Activated effector memory CD4-positive, alpha-beta T cell treated with Interleukin-2 at 50 U/mL for 16 hours (primary cell): ENCODE results near the gene FDCSP.
"Not testable (repeated sequence)": the region's sequence is repeated elsewhere in the genome, so short reads cannot be mapped to it uniquely, and the experiment has no call there.

Experiments
- DNase-seq: peaks from one replicate; pipeline ENCODE4 v3.0.0-alpha.2; 2020

FDCSP gene

DNA sequence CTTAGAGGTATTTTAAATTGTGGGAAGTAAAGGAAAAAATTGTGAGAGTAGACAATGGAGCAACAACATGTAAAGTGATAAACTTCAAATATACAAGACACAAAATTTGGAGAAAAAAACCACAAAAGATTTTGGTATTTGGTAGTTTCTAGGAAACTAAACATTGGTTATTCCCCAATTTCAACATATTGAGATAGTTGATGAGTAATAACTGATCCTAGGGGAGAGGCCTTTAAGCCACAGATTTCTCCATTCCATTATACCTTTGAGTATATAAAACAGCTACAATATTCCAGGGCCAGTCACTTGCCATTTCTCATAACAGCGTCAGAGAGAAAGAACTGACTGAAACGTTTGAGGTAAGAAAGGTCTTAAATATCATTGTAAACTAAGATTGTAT, at the start of gene FDCSP:
Gene FDCSP (plus strand): TSS at position 301 of the 400 bp plus-strand sequence. CDS start 5,071 bp downstream, outside the sequence.
- DNase-seq, result no peak

DNA sequence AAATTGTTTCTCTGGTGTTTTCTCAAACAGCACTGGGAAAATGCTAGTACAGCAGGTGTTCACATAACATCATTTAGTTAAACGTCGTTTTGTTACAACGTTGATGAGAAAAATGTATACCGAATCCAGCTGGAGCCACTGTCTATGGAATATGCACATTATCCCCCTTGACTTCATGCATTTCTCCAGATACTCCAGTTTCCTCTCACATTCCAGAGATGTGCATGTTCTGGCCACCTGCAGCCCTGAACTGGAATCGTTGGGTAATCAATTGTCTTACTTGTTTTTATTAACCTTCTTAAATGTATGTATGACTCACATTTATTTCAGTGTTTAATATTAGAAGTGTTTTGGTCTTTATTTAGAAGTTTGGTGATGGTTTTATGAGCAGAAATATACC, 48.8 kb upstream of the FDCSP start:
- DNase-seq, result no peak

DNA sequence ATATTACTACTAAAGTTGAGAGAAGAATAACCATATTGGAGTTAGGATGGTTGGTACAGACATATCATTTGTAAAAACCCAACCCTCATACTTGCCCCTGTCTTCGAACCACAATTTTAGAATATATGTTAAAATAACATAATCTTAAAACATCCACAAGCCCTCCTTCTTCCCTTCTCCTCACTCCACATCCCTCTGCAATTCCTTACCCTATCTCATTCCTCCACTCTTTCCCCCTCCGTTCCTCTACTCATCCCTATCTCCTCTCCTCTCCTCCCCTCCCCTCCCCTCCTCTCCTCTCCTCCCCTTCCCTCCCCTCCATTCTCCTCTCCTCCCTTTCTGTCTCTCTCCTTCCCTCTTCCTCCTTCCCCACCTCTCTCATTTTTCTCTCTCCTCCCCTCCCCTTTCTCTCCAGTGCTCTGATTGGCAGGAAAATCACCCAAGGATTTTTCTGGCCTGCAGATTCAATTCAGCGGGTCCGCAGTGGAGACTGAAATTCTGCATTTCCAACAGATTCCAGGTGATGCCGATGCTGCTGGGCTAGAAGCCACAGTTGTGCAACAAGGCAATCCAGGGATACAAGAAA, 47.8 kb upstream of the FDCSP start:
- no peak for DNase-seq

DNA sequence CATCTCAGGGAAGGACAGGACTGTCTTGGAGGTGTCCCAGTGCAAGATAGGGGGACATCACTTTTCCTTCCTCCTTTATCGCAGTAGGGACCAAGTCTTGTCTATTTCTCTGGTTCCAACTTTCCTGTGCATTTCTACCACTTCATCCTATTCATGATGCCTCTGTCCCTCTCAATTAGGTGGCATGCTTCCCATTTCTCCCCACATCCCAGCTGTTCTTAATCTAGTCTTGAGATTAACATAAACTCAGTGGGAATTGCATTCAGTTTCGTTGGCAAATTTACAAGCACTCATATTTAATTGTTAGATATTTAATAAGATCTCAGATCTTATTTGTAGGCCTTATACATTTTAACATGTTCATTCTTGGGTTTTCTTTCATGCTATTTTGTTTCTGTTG, 46.1 kb upstream of the FDCSP start:
- no peak for DNase-seq

DNA sequence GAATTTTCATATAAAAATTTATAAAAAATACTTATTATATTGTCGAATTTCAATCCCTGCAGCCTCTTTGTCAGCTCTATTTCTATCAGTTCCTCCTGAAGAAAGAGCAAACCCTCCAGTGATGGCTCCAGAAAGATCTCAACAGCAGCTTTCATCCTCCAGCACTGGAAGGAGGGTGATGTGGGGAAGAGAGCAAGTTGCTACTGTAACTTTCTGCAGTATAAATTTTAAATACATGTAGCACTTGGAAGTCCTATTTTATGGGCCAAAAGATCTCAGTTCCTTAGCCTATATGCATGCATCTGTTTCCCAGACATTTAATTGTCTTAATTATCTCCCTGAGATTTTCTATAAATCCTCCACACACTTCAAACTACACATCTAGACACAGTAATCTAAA, 44.1 kb upstream of the FDCSP start:
- no peak for DNase-seq

DNA sequence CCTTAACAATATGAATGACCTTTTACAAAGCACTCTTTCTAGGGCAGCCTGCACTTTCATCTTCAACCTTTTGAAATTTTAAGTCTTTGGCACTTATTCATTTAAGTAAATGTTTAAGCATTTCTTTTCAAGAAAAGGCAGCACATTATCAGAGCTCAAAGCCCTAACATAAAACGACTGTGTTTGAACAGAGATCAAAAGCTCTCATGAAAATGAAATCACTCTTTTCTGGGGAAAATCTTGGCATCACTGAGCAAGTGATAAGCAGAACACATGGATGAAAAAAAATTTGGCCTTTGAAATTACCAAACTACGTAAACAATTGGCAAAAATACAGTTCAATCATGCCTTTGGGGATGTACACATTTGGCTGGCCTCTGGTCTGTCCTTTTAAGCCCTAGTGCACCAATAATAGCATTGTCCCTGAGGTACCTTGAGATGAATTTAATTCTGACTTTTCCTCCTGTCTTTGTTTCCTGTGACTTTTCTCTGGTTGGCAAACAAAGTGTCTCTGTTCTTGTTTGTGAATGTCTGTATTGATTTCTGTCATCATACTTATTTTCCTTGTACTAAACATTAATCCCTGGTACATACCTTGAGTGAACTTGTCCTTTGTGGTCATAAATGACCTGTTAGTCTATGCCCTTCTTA, 43.3 kb upstream of the FDCSP start:
- no peak for DNase-seq

DNA sequence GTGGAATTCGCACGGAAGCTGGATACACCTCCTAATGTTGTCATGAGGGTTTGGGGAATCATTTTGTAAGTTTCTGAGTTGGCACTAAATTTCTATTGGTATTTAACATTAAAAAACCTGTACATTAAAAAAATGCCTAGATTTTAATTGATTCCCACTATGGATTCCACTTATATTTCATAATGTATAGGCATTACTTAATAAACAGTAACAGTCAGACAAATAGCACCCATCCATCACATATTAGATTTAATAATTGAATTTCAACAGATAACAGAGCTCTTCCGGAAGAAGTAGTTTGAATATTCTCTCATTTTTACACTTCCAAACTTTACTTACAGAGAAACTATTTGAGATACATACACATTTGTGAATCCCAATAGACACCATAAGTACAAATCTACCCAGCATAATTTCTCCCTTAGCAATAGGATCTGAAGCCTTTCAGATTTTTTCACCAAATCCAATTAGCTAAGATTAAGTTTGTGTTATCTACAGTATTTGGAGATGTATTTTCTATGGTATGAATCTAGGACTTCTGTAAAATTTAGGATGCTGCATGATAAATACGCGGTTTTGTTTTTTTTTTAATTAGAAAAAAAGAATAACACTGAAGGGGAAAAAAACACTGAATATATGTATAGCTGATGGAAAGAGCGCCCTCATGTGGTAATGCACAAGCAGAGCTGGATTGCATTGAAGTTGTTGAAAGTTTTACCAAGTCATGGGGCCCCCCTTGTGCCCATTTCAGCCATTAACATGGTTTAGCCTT, 42.6 kb upstream of the FDCSP start:
- DNase-seq, result no peak

DNA sequence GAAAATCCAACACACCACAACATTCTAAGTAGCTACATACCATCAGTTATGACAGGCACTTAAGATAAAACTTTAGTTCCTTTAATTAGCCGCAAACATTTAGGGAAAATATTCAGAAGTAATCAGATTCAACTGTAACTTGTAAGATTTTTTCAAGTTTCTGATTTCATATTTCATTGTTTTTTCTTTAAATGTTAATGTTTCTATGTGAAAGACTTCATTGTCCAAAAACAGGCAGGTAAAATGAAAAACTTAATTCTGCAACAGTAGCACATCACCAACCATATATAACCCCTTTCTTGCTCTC, 42.0 kb upstream of the FDCSP start:
- DNase-seq, result no peak

DNA sequence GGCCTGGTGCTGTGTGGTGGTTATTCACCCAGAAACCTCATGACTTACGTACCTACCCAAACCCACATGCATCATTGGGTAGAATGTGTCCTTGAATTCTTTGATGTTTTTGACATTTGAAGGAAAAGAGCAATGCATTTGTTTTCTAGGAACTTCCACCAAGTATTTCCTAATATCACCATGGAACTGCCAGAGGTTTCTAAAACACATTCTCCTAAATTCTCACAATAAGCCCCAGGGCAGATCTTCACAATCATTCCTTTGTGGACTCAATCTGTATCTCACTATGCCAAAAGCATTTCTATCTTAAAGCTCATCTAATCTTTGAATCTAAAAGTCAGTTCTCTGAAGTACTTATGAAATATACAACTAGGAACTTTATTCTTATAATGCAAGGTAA, 38.7 kb upstream of the FDCSP start:
- no peak for DNase-seq

DNA sequence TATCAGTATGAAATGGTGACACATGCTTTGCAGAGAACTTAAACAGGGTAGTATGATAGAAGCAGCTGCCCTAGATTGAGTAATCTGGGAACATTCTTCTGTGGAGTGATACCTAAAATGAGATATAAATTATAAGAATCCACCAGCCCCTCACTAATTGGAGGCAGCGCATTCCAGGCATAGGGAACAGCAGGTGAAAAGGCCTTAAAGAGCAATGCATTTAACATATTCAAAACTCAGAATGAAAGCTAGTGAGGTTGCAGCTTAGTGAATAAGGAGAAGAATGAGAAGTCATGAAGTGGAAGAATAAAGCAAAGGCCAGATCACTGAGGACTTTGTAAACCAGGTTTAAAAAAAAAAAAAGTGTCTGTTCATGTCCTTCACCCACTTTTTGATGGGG, 35.3 kb upstream of the FDCSP start:
- DNase-seq, result no peak

DNA sequence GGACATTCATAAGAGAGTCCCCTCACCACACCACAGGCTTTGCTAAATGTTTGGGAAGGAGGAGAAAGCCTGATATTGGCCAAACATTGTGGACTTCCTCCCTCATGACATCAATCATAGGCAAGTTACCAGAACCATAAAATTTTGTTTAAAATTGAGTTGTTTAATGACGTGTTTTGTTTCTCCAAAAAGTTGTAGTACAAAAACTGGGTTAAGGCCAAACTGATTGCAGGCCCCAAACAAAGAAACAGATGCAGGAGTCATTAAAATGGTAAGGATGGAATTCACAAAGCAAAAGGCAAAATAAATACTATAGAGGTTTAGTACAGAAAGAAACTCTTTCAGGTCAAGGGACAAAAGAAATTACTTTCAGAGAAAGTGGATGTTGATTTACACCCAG, 34.3 kb upstream of the FDCSP start:
- no peak for DNase-seq

DNA sequence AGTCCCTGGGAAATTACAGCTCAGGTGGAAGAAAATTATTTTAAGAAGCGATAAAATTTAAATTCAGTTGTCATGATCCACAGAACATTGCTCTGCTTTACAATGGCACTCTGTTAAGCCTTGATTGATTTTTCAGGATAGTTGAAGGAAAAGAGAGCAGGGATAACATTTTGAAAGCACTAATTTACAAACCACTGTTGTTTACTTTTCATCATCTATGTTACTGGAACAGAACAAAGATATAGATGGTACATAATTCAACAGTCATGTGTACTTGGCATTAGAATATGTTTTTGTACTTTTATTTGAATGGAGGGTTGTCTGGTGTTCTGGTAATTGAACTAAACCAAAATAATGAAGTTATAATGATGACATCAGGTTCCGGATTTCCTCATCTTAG, 33.0 kb upstream of the FDCSP start:
- no peak for DNase-seq

DNA sequence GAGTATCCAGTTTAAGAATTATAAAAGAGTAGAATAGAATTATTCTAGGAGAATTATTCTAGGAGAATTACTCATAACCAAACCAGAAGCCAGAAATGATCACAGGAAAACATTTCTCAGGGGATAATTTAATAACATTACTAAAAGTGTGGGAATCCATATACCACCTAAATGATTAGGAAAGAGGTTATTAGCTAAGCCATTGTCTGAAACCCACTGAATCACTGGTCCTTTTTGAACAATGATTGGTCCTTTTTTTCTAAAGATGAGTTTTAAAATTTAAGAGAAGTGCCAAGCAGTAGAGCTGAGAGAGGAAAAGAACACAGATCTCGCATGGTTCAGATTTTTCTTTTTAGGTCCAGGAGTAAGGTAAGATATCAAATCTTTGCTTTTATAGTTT, 30.5 kb upstream of the FDCSP start, which contains the start of gene ODAM:
Gene ODAM (plus strand): TSS at position 301 of the 400 bp plus-strand sequence. CDS start 819 bp downstream, outside the sequence.
- no peak for DNase-seq

DNA sequence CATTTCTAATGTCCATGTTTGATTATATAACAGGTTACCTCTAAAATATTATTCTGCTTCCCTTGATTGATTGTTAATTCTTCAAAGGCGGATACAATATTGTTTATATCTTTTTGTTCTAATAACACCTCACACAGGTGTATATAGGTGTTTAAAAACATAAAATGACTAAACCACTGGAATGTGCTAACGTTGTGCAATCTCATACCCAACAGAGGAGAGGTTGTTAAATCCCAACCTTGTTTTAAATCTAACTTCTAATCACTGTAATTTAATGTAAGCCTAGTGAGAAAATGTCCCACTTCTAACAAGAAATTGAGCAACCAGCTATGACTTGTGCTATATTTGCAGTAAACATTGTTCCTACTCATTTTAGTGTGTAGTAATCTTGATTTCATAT, 29.1 kb upstream of the FDCSP start:
- DNase-seq, result no peak

DNA sequence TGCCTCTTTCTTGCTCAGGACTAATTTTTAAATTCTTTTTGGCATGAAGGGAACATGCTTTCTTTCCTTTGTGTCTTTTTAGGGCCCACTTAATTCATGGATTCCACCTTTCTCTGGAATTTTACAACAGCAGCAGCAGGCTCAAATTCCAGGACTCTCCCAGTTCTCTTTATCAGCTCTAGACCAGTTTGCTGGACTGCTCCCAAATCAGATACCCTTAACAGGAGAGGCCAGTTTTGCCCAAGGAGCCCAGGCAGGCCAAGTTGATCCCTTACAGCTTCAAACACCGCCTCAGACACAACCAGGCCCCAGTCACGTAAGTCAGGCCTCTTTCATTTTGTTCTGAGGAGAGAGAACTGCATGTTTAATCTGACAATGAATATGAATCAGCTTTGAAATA, 28.1 kb upstream of the FDCSP start:
- DNase-seq, result no peak

DNA sequence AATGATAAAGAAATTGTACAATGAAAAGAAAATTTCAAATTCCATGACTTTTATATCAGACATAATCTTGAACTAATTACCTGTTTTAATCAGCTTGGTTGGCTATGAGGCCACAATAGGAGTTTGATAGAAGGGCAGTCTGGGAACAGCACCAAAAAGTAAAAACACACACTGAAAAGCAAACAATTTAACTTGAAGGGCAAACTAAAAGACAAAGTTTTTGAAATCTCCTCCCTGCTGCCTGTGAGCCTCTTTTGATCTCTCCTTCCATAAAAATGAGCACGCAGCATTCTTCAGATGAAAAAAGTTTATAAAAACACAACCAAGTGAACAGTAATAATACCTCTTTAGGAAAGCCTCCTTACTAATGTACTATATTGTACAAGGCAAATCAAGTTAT, 22.3 kb upstream of the FDCSP start:
- DNase-seq, result no peak

DNA sequence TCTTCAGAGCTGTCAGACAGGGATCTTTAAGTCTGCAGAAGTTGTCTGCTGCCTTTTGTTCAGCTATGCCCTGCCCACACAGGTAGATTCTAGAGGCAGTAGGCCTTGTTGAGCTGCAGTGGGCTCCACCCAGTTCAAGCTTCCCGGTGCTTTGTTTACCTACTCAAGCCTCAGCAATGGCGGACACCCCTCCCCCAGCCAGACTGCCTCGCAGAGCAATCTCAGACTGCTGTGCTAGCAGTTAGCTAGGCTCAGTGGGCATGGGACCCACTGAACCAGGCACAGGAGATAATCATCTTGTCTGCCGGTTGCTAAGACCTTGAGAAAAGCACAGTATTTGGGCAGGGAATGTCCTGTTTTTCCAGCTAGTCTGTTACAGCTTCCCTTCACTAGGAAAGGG, 13.2 kb upstream of the FDCSP start:
- DNase-seq, result not testable (repeated sequence)

DNA sequence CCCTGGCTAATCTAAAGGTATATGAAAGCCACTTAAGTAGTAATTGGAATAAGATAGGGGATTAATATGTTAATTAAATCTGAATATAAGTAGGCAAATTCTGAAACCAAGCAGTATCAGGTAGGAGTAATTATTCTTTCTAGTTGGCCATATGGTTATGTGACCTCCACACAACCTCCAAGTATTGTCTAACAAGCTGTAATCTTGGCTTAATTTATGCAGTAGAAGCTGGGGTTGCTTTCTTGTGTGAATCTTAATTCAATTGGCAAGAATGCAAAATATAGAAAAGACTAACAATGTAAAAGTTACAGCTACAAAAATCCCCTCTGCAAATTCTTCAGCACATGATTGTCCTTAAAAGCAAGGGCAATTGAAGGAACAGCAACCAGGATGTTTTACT, 9.8 kb upstream of the FDCSP start:
- DNase-seq, result not testable (repeated sequence)

DNA sequence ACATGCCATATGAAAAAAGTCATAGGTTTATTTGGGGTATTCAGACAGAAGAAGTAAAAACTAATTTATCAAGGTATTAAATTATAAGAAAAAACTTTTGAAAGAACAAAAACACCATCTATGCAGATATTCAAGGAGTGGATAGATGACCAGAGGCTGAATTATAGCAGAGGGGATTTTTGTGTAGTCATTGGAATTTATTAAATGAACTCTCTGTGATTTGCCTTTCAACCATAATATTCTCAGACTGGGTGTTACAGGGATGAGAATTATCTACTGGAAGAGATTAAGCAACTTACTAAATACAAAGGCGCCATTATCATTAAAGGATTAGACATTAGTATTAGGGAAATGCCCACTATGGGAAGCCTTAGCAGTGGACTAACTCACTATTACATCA, 9.4 kb upstream of the FDCSP start:
- not testable (repeated sequence) for DNase-seq

DNA sequence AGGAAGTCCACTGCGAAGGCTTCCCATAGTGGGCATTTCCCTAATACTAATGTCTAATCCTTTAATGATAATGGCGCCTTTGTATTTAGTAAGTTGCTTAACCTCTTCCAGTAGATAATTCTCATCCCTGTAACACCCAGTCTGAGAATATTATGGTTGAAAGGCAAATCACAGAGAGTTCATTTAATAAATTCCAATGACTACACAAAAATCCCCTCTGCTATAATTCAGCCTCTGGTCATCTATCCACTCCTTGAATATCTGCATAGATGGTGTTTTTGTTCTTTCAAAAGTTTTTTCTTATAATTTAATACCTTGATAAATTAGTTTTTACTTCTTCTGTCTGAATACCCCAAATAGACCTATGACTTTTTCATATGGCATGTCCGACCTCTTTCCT, 4.5 kb upstream of the FDCSP start:
- not testable (repeated sequence) for DNase-seq

DNA sequence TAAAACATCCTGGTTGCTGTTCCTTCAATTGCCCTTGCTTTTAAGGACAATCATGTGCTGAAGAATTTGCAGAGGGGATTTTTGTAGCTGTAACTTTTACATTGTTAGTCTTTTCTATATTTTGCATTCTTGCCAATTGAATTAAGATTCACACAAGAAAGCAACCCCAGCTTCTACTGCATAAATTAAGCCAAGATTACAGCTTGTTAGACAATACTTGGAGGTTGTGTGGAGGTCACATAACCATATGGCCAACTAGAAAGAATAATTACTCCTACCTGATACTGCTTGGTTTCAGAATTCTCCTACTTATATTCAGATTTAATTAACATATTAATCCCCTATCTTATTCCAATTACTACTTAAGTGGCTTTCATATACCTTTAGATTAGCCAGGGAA, 4.1 kb upstream of the FDCSP start:
- not testable (repeated sequence) for DNase-seq

DNA sequence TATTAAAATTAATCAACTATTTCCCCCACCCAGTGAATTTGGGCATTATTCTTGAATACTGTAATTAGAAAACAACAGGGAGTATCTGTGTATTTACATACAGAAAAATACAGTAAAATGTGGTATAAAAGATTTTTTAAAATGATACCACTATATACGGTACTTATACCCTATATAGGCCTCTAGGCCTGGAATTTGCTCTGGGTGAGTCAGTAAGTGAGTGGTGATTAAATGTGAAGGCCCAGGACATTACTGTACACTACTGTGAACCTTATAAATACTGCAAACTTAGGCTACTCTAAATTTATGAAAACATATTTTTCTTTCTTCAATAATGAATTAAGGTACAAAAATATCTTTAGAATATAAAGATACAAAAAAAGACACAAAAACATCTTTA, 10.2 kb downstream of the FDCSP start:
- no peak for DNase-seq

DNA sequence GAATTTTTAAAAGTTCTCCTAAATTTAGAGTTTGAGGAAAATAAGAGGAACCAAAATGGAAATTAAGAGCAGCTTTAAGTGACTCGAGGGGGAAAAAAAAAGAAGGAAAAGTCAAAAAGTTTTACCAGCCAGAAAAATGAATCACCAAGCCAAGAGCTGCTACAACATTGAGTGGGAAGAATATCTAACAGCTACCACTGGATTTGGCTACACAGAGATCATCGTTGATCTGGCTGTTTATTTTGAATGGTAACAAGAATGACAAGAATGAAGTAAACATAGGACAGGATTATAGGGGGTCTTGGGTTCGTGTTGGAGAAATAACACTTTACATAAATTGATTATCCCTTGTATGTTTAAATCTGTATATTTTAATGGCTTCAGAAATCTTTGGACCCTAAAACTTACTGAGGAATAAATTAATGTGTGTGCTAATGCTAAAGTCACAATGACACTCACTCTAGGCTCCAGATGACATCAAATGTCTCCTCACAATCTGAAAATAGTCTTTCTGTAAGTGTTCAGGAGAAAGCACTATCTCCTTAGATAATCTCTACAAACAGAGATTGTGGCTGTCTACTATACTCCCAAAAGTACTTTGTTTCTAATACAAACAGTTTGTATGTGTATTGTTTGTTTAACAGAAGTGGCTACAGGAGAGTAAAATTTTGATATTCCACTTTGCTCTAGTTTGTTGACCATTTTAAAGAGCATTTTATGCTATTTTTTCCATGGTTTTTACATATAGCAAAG, 13.4 kb downstream of the FDCSP start:
- no peak for DNase-seq
